SK-N-SH treated with all-trans-retinoic acid at 6 μM for 48 hours (cell line): Measurements from ENCODE around the gene RAB1A.

ENCODE experiments used
- ARNTL ChIP-seq: fragments of 450-650 bp; formaldehyde crosslinking; IDR thresholded peaks from 2 replicates; pipeline ENCODE4 v1.5.0; 2020; ENCODE audit warnings: low read depth, mild to moderate bottlenecking, moderate library complexity, borderline replicate concordance
- ZFP30 ChIP-seq: fragments of 450-650 bp; formaldehyde crosslinking; IDR thresholded peaks from 2 replicates; pipeline ENCODE4 v1.5.0; 2022; ENCODE audit warnings: mild to moderate bottlenecking, moderate library complexity
- ZNF8 ChIP-seq: fragments of 450-650 bp; formaldehyde crosslinking; IDR thresholded peaks from 2 replicates; pipeline ENCODE4 v1.5.0; 2020; ENCODE audit warnings: mild to moderate bottlenecking, moderate library complexity

DNA sequence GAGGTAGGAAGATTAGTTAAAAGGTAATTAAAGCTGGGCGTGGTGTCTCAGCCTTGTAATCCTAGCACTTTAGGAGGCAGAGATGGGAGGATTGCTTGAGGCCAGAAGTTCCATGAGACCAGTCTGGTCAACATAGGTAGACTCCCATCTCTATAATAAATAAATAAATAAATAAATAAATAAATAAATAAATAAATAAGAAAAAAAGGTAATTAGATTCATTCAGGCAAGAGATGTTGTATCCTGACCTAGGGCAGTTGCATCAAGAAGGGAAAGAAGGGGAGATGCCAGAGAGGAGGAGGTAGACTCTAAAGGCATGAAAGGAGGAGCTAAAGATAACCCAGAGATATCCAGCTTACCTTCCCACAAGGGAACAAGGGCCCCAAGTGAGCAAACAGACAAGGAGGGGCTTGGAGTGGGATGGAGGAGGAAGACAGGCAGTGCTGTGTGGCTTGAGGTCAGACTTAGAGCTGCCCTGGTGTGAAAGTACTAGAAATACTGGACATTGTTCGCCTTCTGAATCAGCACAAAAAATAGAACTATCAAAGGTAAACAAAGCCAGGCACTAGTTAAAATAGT is 7.4 kb upstream of the RAB1A start:
- TF ChIP-seq ZFP30 (CRISPR knock-in tag), result no peak
- TF ChIP-seq ZNF8, result no peak
- TF ChIP-seq ARNTL (CRISPR knock-in tag), result no peak
